GM18858 (cell line): ENCODE results near the gene MTHFD1L.
"Not testable (repeated sequence)": the region's sequence is repeated elsewhere in the genome, so short reads cannot be mapped to it uniquely, and the experiment has no call there.

Source experiments
- ATAC-seq: cut with Tn5 transposase; IDR thresholded peaks from one replicate; pipeline ENCODE4 v1.9.1; 2021; ENCODE audit not compliant: unreplicated experiment

MTHFD1L gene

GRCh38 chr6:151113641-151114040, 248.1 kb downstream of the MTHFD1L start:
- ATAC-seq, result no peak

- ATAC-seq, result no peak
Observed at GRCh38 chr6:151118461-151119123, 253.1 kb downstream of the MTHFD1L start.

- no peak for ATAC-seq
Observed at GRCh38 chr6:151119823-151120524, 254.5 kb downstream of the MTHFD1L start.

GRCh38 chr6:151121900-151122299, 256.4 kb downstream of the MTHFD1L start:
- ATAC-seq, result no peak

- not testable (repeated sequence) for ATAC-seq
Observed at GRCh38 chr6:151123641-151124040, 258.1 kb downstream of the MTHFD1L start.

- ATAC-seq, result not testable (repeated sequence)
Observed at GRCh38 chr6:151125242-151125641, 259.7 kb downstream of the MTHFD1L start.

- ATAC-seq, result not testable (repeated sequence)
Observed at GRCh38 chr6:151125651-151126416, 260.3 kb downstream of the MTHFD1L start.

- not testable (repeated sequence) for ATAC-seq
Observed at GRCh38 chr6:151126417-151126724, 260.9 kb downstream of the MTHFD1L start.

- ATAC-seq, result not testable (repeated sequence)
Observed at GRCh38 chr6:151127133-151127798, 261.8 kb downstream of the MTHFD1L start.

GRCh38 chr6:151128763-151129370, 263.4 kb downstream of the MTHFD1L start:
- ATAC-seq, result no peak

- ATAC-seq, result no peak
Observed at GRCh38 chr6:151130329-151130728, 264.8 kb downstream of the MTHFD1L start.

- ATAC-seq, result no peak
Observed at GRCh38 chr6:151131324-151132007, 266.0 kb downstream of the MTHFD1L start.

- no peak for ATAC-seq
Observed at GRCh38 chr6:151136141-151136755, 270.7 kb downstream of the MTHFD1L start.

- no peak for ATAC-seq
Observed at GRCh38 chr6:151137542-151137941, 272.0 kb downstream of the MTHFD1L start.

GRCh38 chr6:151139524-151139923, 274.0 kb downstream of the MTHFD1L start:
- ATAC-seq, result no peak

GRCh38 chr6:151140767-151141166, 275.3 kb downstream of the MTHFD1L start:
- no peak for ATAC-seq

GRCh38 chr6:151141685-151142084, 276.2 kb downstream of the MTHFD1L start:
- no peak for ATAC-seq

- ATAC-seq, result no peak
Observed at GRCh38 chr6:151142676-151143075, 277.2 kb downstream of the MTHFD1L start.

GRCh38 chr6:151143337-151143736, 277.8 kb downstream of the MTHFD1L start:
- no peak for ATAC-seq

- ATAC-seq, result no peak
Observed at GRCh38 chr6:151143806-151144205, 278.3 kb downstream of the MTHFD1L start.
